Gastrocnemius medialis (tissue), 4 donors: ENCODE data around the gene RPRD1B. TPM values are rescaled to one million over a fixed set of nuclear protein-coding genes. Genes with fewer than 3 reads are reported as not detected.

ENCODE experiments used
- ATAC-seq, 2 donors: fragments of 150-250 bp; one replicate each; pipeline ENCODE4 v1.9.1; 2016
- DNase-seq, 2 donors: peaks; one replicate each; pipeline ENCODE4 v3.0.0-alpha.2; 2019
- H3K27ac ChIP-seq, 4 donors: fragments of 200-600 bp; sonication (generic); 1 replicate in 1 of 4; 2 replicates in 3 of 4; pipeline ENCODE4 v1.5.1; 2016 to 2018; ENCODE audit warnings: mild to moderate bottlenecking in 2 of 4, moderate library complexity in 1 of 4
- H3K27me3 ChIP-seq, 3 donors: fragments of 200-600 bp; sonication (generic) in 2 of 3; 1 replicate in 1 of 3; 2 replicates in 2 of 3; pipeline versions ENCODE4 v1.5.1 to v1.6.0; 2016 to 2019; ENCODE audit warnings: mild to moderate bottlenecking in 1 of 3, moderate library complexity in 1 of 3
- H3K36me3 ChIP-seq, 2 donors: fragments of 200-600 bp; sonication (generic) in 1 of 2; one replicate each; pipeline ENCODE4 v1.5.1; 2017 to 2018
- H3K4me1 ChIP-seq, 2 donors: fragments of 200-600 bp; sonication (generic) in 1 of 2; one replicate each; pipeline ENCODE4 v1.5.1; 2016 to 2017; ENCODE audit warnings: mild to moderate bottlenecking in 2 of 2
- H3K4me3 ChIP-seq, 4 donors: fragments of 200-600 bp; sonication (generic) in 3 of 4; 1 replicate in 1 of 4; 2 replicates in 3 of 4; pipeline ENCODE4 v1.5.1; 2016 to 2019; ENCODE audit warnings: mild to moderate bottlenecking in 2 of 4
- H3K9me3 ChIP-seq, 3 donors: fragments of 200-600 bp; sonication (generic) in 2 of 3; 1 replicate in 1 of 3; 2 replicates in 2 of 3; pipeline ENCODE4 v1.5.1; 2016 to 2019
- POLR2A ChIP-seq, 2 donors: fragments of 450-650 bp; IDR thresholded peaks; one replicate each; pipeline ENCODE4 v1.6.1; 2017; ENCODE audit warnings: antibody characterized with exemption in 2 of 2, mild to moderate bottlenecking in 2 of 2, moderate library complexity in 2 of 2
- in situ Hi-C, 4 donors: fragments of 200-750 bp; cut with MboI; loops; one replicate each; pipeline versions ENCODE4 v1.15.0 to v1.8.0; 2017; ENCODE audit warnings: low sequenced_read_pairs in 4 of 4
- intact Hi-C: fragments of 100-400 bp; cut with DNase I; formaldehyde crosslinking; loops from one replicate; pipeline ENCODE4 v1.15.1; 2023; ENCODE audit warnings: low total_unique reads
- total RNA-seq, 4 donors: library from RNA; depleted of rRNA; stranded (reverse); fragments of >200 nt; gene quantifications; one replicate each; pipeline versions ENCODE4 v1.1.0 to v1.2.3, GENCODE V29; 2016
- TF ChIP-seq, protein P1 (sequence below), 5 experiments: fragments of 450-650 bp in 3 of 5; fragments of 200-600 bp in 2 of 5; sonication (generic) in 2 of 5; IDR thresholded peaks in 4 of 5; conservative IDR thresholded peaks in 1 of 5; 1 replicate in 4 of 5; 2 replicates in 1 of 5; pipeline ENCODE4 v1.5.1; 2016 to 2019; ENCODE audit warnings: antibody characterized with exemption in 5 of 5, mild to moderate bottlenecking in 3 of 5, moderate library complexity in 3 of 5

The RPRD1B gene
- total RNA-seq, 4 donors from 2014 or later: 25.2 to 61.0 (median 40.6) TPM

DNA sequence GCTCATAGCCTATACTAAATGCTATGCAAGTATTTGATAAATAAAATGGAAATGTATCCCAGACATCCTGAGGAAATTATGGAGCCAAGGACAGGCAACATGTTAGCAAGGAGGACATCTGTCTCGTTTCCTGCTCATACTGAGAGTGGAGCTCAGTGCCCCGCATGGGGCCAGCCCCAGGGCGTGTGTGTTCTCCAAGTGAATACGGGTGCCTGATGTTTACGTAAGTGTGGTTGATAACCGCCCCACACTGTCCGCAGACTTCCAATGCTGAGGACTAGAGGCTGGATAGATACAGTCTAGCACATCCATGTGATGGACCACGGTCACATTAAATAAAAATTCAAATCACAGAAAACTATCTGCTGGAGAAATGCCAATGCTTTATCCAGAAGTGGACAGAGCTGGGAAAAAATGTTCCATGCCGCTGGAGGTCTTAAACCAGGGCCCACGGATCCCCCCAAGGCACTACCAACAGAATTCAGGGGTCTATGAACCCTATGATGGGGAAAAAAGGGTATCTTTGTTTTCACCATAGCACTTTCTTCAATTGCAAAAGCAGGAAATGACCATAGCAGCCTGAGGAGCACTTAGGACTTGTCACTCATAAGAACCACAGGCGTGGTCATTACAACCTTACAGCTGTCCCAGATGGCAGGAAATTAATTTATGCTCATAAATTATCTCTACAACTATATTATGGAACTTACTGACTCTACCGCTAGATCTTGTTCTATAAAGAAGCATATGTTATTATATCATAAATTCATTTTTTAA, 106.6 kb downstream of the RPRD1B start:
- TF ChIP-seq, protein P1, sequence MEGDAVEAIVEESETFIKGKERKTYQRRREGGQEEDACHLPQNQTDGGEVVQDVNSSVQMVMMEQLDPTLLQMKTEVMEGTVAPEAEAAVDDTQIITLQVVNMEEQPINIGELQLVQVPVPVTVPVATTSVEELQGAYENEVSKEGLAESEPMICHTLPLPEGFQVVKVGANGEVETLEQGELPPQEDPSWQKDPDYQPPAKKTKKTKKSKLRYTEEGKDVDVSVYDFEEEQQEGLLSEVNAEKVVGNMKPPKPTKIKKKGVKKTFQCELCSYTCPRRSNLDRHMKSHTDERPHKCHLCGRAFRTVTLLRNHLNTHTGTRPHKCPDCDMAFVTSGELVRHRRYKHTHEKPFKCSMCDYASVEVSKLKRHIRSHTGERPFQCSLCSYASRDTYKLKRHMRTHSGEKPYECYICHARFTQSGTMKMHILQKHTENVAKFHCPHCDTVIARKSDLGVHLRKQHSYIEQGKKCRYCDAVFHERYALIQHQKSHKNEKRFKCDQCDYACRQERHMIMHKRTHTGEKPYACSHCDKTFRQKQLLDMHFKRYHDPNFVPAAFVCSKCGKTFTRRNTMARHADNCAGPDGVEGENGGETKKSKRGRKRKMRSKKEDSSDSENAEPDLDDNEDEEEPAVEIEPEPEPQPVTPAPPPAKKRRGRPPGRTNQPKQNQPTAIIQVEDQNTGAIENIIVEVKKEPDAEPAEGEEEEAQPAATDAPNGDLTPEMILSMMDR (IDR thresholded peaks at IDR 0.05 in 4 of 5, conservative IDR thresholded peaks at IDR 0.05 in 1 of 5): no peak
- no peak for TF ChIP-seq POLR2A (IDR thresholded peaks at IDR 0.05)
- Histone ChIP-seq H3K9me3 (no peaks in the 10 kb centered on the region), H3K36me3 (peaks cover 0 to 69% of the 10 kb centered on the region in 2 donors), H3K4me3 (no peak overlapping the region), H3K27me3 (no peaks in the 10 kb centered on the region), H3K27ac (no peak overlapping the region), H3K4me1 (peaks cover 11 to 14% of the 10 kb centered on the region in 2 donors)
- intact Hi-C loops (no loop called here), in situ Hi-C loops (no loop called here)
- ATAC-seq: no peak
- DNase-seq: no peak

DNA sequence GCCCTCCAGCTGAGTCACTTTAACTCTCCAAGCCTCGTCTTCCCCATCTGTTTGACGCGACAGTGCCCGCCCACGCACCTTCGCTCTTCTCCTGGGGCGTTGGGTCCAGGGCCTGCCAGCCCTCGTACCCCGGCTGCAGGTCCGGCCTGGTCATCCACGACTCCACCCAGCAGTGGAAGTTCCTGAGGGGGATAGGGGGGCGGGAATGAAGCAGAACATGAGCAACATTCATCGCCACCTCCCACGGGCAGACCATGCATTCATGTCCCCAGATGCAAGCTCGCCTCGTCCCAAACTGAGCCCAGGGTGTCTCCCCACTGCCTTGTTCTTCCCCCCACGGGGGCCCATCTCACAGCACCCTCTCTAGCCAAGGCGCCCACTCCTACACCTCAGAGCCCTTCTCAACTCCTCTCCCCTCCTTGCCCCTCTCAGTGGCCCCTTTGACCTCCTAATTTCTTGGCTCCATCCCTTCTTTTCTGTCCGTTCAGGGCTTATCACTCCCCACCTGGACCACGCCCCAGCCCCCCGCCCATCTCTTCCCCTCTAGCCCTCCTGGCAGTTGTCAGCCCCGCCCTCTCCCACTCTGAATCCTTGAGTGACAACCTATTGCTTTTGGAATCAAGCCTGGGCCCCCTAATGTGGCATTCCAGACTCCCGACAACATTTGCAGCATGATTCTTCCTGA, 107.8 kb downstream of the RPRD1B start:
- no peak for ATAC-seq
- peaks cover 0 to 68% of the 10 kb centered on the region in 2 donors for H3K36me3 ChIP-seq
- no peak overlapping the region for H3K27ac ChIP-seq
- H3K9me3 ChIP-seq: no peaks in the 10 kb centered on the region
- H3K4me3 ChIP-seq: no peak overlapping the region
- no peak for TF ChIP-seq POLR2A (IDR thresholded peaks at IDR 0.05)
- TF ChIP-seq, protein P1 (IDR thresholded peaks at IDR 0.05 in 4 of 5, conservative IDR thresholded peaks at IDR 0.05 in 1 of 5): no peak
- DNase-seq: no peak
- in situ Hi-C loops: no loop called here
- intact Hi-C loops: no loop called here
- peaks cover 11 to 14% of the 10 kb centered on the region in 2 donors for H3K4me1 ChIP-seq
- H3K27me3 ChIP-seq: no peaks in the 10 kb centered on the region

Other genes with a start within 250 kb of the RPRD1B start
- 1 to 10 TPM in 3 of 4 donors, not detected in 1; 1.6 to 2.6 (median 2.4) TPM for gene VSTM2L, start 130.6 kb upstream of the RPRD1B start, total RNA-seq
- 10 to 100 TPM; 14.8 to 25.4 (median 20.3) TPM for gene TTI1, start 290 bp upstream of the RPRD1B start, total RNA-seq
- 100 to 1,000 TPM in 1 of 4 donors, 10 to 100 TPM in 3; 12.8 to 152 (median 58.4) TPM for gene TGM2, start 131.5 kb downstream of the RPRD1B start, total RNA-seq
- under 1 TPM in 3 of 4 donors, not detected in 1; 0.05 to 0.41 (median 0.38) TPM for gene KIAA1755, start 227.0 kb downstream of the RPRD1B start, total RNA-seq